Measurements from ENCODE around the gene AFF3.
"Not testable (repeated sequence)": the region's sequence is repeated elsewhere in the genome, so short reads cannot be mapped to it uniquely, and the experiment has no call there.

Gene AFF3

GRCh38 chr2:99737537-99737936 lies 404.9 kb downstream of the AFF3 start:
- DNase-seq (ENCODE audit: low read depth): no peak

- DNase-seq (ENCODE audit: low read depth): no peak
Measured at GRCh38 chr2:99735753-99736152, 406.6 kb downstream of the AFF3 start.

GRCh38 chr2:99735314-99735713 lies 407.1 kb downstream of the AFF3 start:
- not testable (repeated sequence) for DNase-seq (ENCODE audit: low read depth)

- DNase-seq (ENCODE audit: low read depth): no peak
Measured at GRCh38 chr2:99734236-99734635, 408.2 kb downstream of the AFF3 start.

- no peak for DNase-seq (ENCODE audit: low read depth)
Measured at GRCh38 chr2:99729104-99730025, 413.0 kb downstream of the AFF3 start.

GRCh38 chr2:99728166-99728565 lies 414.2 kb downstream of the AFF3 start:
- DNase-seq (ENCODE audit: low read depth): no peak

- no peak for DNase-seq (ENCODE audit: low read depth)
Measured at GRCh38 chr2:99727199-99727598, 415.2 kb downstream of the AFF3 start.

- DNase-seq (ENCODE audit: low read depth): no peak
Measured at GRCh38 chr2:99726691-99727090, 415.7 kb downstream of the AFF3 start.

GRCh38 chr2:99725820-99726219 lies 416.6 kb downstream of the AFF3 start:
- no peak for DNase-seq (ENCODE audit: low read depth)

GRCh38 chr2:99722476-99722875 lies 419.9 kb downstream of the AFF3 start:
- DNase-seq (ENCODE audit: low read depth): no peak

GRCh38 chr2:99719102-99719501 lies 423.3 kb downstream of the AFF3 start:
- DNase-seq (ENCODE audit: low read depth): no peak

GRCh38 chr2:99715956-99716355 lies 426.4 kb downstream of the AFF3 start:
- DNase-seq (ENCODE audit: low read depth): no peak

GRCh38 chr2:99714349-99714748 lies 428.0 kb downstream of the AFF3 start:
- no peak for DNase-seq (ENCODE audit: low read depth)

GRCh38 chr2:99711144-99711543 lies 431.2 kb downstream of the AFF3 start:
- DNase-seq (ENCODE audit: low read depth): no peak

- no peak for DNase-seq (ENCODE audit: low read depth)
Measured at GRCh38 chr2:99710721-99711120, 431.7 kb downstream of the AFF3 start.

- DNase-seq (ENCODE audit: low read depth): no peak
Measured at GRCh38 chr2:99709229-99709628, 433.2 kb downstream of the AFF3 start.

- DNase-seq (ENCODE audit: low read depth): no peak
Measured at GRCh38 chr2:99708231-99708630, 434.2 kb downstream of the AFF3 start.

GRCh38 chr2:99707592-99707991 lies 434.8 kb downstream of the AFF3 start:
- no peak for DNase-seq (ENCODE audit: low read depth)

- no peak for DNase-seq (ENCODE audit: low read depth)
Measured at GRCh38 chr2:99706735-99707134, 435.7 kb downstream of the AFF3 start.

- DNase-seq (ENCODE audit: low read depth): no peak
Measured at GRCh38 chr2:99701503-99701902, 440.9 kb downstream of the AFF3 start.

- no peak for DNase-seq (ENCODE audit: low read depth)
Measured at GRCh38 chr2:99700482-99701398, 441.6 kb downstream of the AFF3 start.

GRCh38 chr2:99698896-99699295 lies 443.5 kb downstream of the AFF3 start:
- no peak for DNase-seq (ENCODE audit: low read depth)

Measured in activated T-cell treated with anti-CD3 and anti-CD28 coated beads for 24 hours (primary cell).